PC-3 (cell line): ENCODE data around the gene CDH26. TPM values are rescaled to one million over a fixed set of nuclear protein-coding genes. Genes with fewer than 3 reads are reported as not detected.

ENCODE experiments used
- ATAC-seq: fragments of 200-7000 bp; cut with Tn5 transposase; 2 replicates; pipeline ENCODE4 v1.9.1; 2020; ENCODE audit warnings: mild to moderate bottlenecking, moderate library complexity
- BruUV-seq: library from RNA; stranded (reverse); fragments of 400-500 nt; replicated peaks from 2 replicates; lab custom pipeline; 2021; lab: Mats Ljungman, UMichigan
- CTCF ChIA-PET: fragments of 300-600 bp; sonication (Branson Sonifier 250); formaldehyde crosslinking; loops from one replicate; lab custom pipeline; 2022; ENCODE audit warnings: antibody characterized with exemption; lab: Charles Lee
- POLR2A ChIA-PET: fragments of 300-600 bp; sonication (Branson Sonifier 250); formaldehyde crosslinking; loops from one replicate; lab custom pipeline; 2022; ENCODE audit warnings: antibody characterized with exemption; ENCODE audit not compliant: unreplicated experiment; lab: Charles Lee
- DNase-seq: peaks from one replicate; pipeline ENCODE4 v3.0.0-alpha.2; 2015
- H2AFZ ChIP-seq: fragments of 300-600 bp; sonication (generic); 2 replicates; pipeline ENCODE4 v1.6.0; 2016; ENCODE audit warnings: antibody characterized with exemption, low read length
- H3F3A ChIP-seq: fragments of 300-600 bp; sonication (generic); one replicate; pipeline ENCODE4 v1.6.0; 2017; ENCODE audit warnings: antibody characterized with exemption, low read length, control low read depth, mild to moderate bottlenecking; ENCODE audit not compliant: unreplicated experiment
- H3K27ac ChIP-seq: fragments of 300-600 bp; sonication (generic); 2 replicates; pipeline ENCODE4 v1.5.1; 2016; ENCODE audit warnings: mild to moderate bottlenecking, low read length
- H3K27me3 ChIP-seq: fragments of 300-600 bp; sonication (generic); 2 replicates; pipeline ENCODE4 v1.6.1; 2016; ENCODE audit warnings: low read length, mixed read lengths
- H3K36me3 ChIP-seq: fragments of 300-600 bp; sonication (generic); 2 replicates; pipeline ENCODE4 v1.6.1; 2016; ENCODE audit warnings: low read depth, mixed run types, low read length, mixed read lengths
- H3K4me1 ChIP-seq: fragments of 300-600 bp; sonication (generic); 2 replicates; pipeline ENCODE4 v1.5.1; 2016; ENCODE audit warnings: low read length; ENCODE audit not compliant: insufficient read depth
- H3K4me2 ChIP-seq: fragments of 300-600 bp; sonication (generic); 2 replicates; pipeline ENCODE4 v1.6.0; 2016; ENCODE audit warnings: low read length
- H3K4me3 ChIP-seq: fragments of 300-600 bp; sonication (generic); 2 replicates; pipeline ENCODE4 v1.5.1; 2016; ENCODE audit warnings: mild to moderate bottlenecking, low read length, mixed read lengths
- H3K79me2 ChIP-seq: fragments of 300-600 bp; sonication (generic); 2 replicates; pipeline ENCODE4 v1.6.1; 2017; ENCODE audit warnings: low read length, mixed read lengths
- H3K9ac ChIP-seq: fragments of 300-600 bp; sonication (generic); 2 replicates; pipeline ENCODE4 v1.6.0; 2016; ENCODE audit warnings: mild to moderate bottlenecking, low read length
- H3K9me2 ChIP-seq: fragments of 300-600 bp; sonication (generic); replicated peaks from 2 replicates; pipeline ENCODE4 v1.6.1; 2016; ENCODE audit warnings: mixed run types, low read length, mixed read lengths
- H3K9me3 ChIP-seq: fragments of 300-600 bp; sonication (generic); 2 replicates; pipeline ENCODE4 v1.6.1; 2016; ENCODE audit warnings: low read length, mixed read lengths
- H4K20me1 ChIP-seq: fragments of 300-600 bp; sonication (generic); 2 replicates; pipeline ENCODE4 v1.6.1; 2016; ENCODE audit warnings: low read length, mixed read lengths
- EZH2 ChIP-seq: fragments of 300-600 bp; sonication (generic); IDR thresholded peaks from one replicate; pipeline ENCODE4 v1.6.1; 2017; ENCODE audit warnings: antibody characterized with exemption, mild to moderate bottlenecking, low read length; ENCODE audit not compliant: unreplicated experiment
- EZH2phosphoT487 ChIP-seq: fragments of 300-600 bp; sonication (generic); IDR thresholded peaks from 2 replicates; pipeline ENCODE4 v1.6.1; 2018; ENCODE audit warnings: mild to moderate bottlenecking, antibody characterized with exemption, low read length, borderline replicate concordance
- intact Hi-C: fragments of 100-400 bp; cut with micrococcal nuclease; formaldehyde crosslinking; loops from 2 replicates; pipeline ENCODE4 v1.9.0; 2023
- total RNA-seq: library from RNA; depleted of rRNA; stranded (reverse); fragments of >200 nt; gene quantifications from 2 replicates; pipeline ENCODE4 v1.2.3, GENCODE V29; 2014
- TF ChIP-seq, protein P1 (sequence below): fragments of 300-600 bp; sonication (generic); conservative IDR thresholded peaks from 2 replicates; pipeline ENCODE4 v1.5.1; 2017; ENCODE audit warnings: antibody characterized with exemption, low read depth, mild to moderate bottlenecking, low read length

CDH26 gene
- total RNA-seq, 1 experiment from 2014 or later = 1.2 TPM

DNA sequence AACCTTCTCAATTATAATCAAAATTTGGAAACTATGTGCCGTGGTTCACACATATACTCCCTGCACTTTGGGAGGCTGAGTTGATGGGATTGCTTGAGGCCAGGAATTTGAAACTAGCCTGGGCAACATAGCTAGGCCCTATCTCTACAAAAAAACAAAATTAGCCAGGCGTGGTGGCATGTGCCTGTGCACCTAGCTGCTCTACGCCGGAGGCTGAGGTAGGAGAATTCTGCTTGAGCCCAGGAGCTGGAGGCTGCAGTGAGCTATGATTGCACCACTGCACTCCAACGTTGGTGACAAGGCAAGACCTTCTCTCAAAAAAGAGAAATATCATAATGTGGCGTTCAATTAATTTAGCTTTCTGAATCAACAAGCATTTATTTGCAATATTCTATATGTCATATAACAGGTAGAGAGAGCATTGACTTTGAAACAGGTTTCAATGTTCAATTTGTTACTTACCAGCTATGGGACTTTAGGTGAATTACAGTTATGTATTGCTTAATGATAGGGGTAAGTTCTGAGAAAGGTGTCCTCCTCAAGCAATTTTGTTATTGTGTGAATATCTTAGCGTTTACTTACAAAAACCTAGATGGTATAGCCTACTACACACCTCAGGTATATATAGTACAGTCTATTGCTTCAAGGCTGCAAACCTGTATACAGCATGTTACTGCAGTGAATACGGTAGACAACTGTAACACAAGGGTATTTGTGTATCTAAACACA is 22.6 kb upstream of the CDH26 start:
- Histone ChIP-seq H3K27me3 (no peaks in the 10 kb centered on the region), H3K79me2 (peaks cover 34% of the 10 kb centered on the region), H3K36me3 (no peaks in the 10 kb centered on the region), H3K9ac (no peak overlapping the region), H3K27ac (no peak overlapping the region), H3K9me2 (no peaks in the 10 kb centered on the region), H3K9me3 (no peaks in the 10 kb centered on the region), H3K4me2 (no peak overlapping the region), H3K4me3 (no peak overlapping the region), H2AFZ (no peak overlapping the region), H3F3A (no peaks in the 10 kb centered on the region), H3K4me1 (peaks cover 26% of the 10 kb centered on the region), H4K20me1 (peaks cover 6% of the 10 kb centered on the region; the same call in 1 of the 2 replicates)
- BruUV-seq = no TSS peak
- ChIA-PET POLR2A (no interaction called here), CTCF (no interaction called here)
- no peak for DNase-seq
- TF ChIP-seq EZH2phosphoT487 = no peak
- TF ChIP-seq EZH2 = no peak
- TF ChIP-seq, protein P1, sequence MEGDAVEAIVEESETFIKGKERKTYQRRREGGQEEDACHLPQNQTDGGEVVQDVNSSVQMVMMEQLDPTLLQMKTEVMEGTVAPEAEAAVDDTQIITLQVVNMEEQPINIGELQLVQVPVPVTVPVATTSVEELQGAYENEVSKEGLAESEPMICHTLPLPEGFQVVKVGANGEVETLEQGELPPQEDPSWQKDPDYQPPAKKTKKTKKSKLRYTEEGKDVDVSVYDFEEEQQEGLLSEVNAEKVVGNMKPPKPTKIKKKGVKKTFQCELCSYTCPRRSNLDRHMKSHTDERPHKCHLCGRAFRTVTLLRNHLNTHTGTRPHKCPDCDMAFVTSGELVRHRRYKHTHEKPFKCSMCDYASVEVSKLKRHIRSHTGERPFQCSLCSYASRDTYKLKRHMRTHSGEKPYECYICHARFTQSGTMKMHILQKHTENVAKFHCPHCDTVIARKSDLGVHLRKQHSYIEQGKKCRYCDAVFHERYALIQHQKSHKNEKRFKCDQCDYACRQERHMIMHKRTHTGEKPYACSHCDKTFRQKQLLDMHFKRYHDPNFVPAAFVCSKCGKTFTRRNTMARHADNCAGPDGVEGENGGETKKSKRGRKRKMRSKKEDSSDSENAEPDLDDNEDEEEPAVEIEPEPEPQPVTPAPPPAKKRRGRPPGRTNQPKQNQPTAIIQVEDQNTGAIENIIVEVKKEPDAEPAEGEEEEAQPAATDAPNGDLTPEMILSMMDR = no peak
- intact Hi-C loops = no loop called here
- no peak for ATAC-seq

DNA sequence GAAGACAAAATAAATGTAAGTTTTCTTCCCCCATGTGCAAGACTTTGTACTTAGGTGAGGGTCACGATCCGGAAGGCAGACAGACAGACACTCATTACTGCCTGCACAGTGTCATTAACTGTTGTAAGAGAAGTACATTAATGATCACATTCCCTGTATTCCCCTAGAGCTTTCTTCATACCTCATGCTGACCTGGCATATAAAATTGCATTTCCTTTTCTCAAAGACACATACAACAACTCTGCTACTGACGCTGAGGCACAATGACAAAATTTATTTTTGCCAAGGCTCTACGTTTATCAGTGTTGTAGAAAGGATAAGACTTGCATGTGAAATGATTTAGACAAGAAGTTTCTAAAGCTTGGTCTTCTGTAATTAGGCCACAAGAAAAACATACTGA is 21.8 kb upstream of the CDH26 start:
- POLR2A ChIA-PET = no interaction called here
- DNase-seq = no peak
- no peak overlapping the region for H2AFZ ChIP-seq
- no TSS peak for BruUV-seq
- no peak for TF ChIP-seq EZH2
- TF ChIP-seq, protein P1 = no peak
- TF ChIP-seq EZH2phosphoT487 = no peak
- no peaks in the 10 kb centered on the region for H3K9me3 ChIP-seq
- peaks cover 6% of the 10 kb centered on the region; the same call in 1 of the 2 replicates for H4K20me1 ChIP-seq
- peak overlapping the region; percentile 96; the same call in 1 of the 2 replicates for H3K4me2 ChIP-seq
- intact Hi-C loops = no loop called here
- no peak overlapping the region for H3K27ac ChIP-seq
- H3K27me3 ChIP-seq = no peaks in the 10 kb centered on the region
- peaks cover 42% of the 10 kb centered on the region for H3K79me2 ChIP-seq
- no peaks in the 10 kb centered on the region for H3F3A ChIP-seq
- H3K9me2 ChIP-seq = no peaks in the 10 kb centered on the region
- CTCF ChIA-PET = interaction anchor here (0.6 kb wide), 1 partner anchor 70 kb away, joined by 5 read pairs; no protein-coding TSS in a partner anchor
- H3K4me3 ChIP-seq = no peak overlapping the region
- peaks cover 30% of the 10 kb centered on the region for H3K4me1 ChIP-seq
- no peak for ATAC-seq
- H3K9ac ChIP-seq = no peak overlapping the region
- no peaks in the 10 kb centered on the region for H3K36me3 ChIP-seq

DNA sequence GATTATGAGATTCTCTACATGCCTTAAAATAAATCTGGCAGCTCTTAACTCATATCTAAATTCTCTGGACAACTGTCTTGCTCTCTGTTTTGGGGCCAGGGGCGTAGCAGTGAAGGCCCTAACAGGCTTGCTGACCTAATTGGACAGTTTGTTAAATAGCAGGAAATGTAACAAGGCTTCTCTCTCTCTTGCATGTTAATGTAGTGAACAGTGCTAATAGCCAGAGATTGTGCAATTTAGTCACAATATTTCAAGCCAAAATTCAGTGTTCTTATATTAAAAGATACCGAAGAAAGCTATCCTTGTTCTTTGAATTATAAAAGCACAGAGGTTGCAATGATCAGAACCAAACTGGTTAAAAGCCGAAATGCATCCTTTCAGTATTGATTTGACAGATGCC is 21.1 kb upstream of the CDH26 start:
- Histone ChIP-seq H3K4me1 (peaks cover 36% of the 10 kb centered on the region), H3K27me3 (no peaks in the 10 kb centered on the region), H3K79me2 (peaks cover 49% of the 10 kb centered on the region), H3K36me3 (no peaks in the 10 kb centered on the region), H3K9ac (no peak overlapping the region), H3K27ac (no peak overlapping the region), H3F3A (no peaks in the 10 kb centered on the region), H3K9me3 (no peaks in the 10 kb centered on the region), H3K4me3 (peak overlapping the region; percentile 72), H3K4me2 (peak overlapping the region; percentile 96), H4K20me1 (peaks cover 6% of the 10 kb centered on the region; the same call in 1 of the 2 replicates), H2AFZ (no peak overlapping the region), H3K9me2 (no peaks in the 10 kb centered on the region)
- DNase-seq (no peak), ATAC-seq (no peak)
- BruUV-seq = no TSS peak
- intact Hi-C loops = no loop called here
- CTCF ChIA-PET = interaction anchor here (1.0 to 1.4 kb wide), 2 partner anchors 11 to 87 kb away, joined by 3 to 4 read pairs; no protein-coding TSS in a partner anchor
- TF ChIP-seq, protein P1 = no peak
- no peak for TF ChIP-seq EZH2
- no peak for TF ChIP-seq EZH2phosphoT487
- POLR2A ChIA-PET = no interaction called here
